Activated T-cell treated with anti-CD3 and anti-CD28 coated beads, Interleukin-2, amount 50 U/mL, for 72 hours (primary cell): Measurements from ENCODE around the gene FERMT2. TPM values are rescaled to one million over a fixed set of nuclear protein-coding genes. Genes with fewer than 3 reads are reported as not detected.
"Not testable (repeated sequence)": the region's sequence is repeated elsewhere in the genome, so short reads cannot be mapped to it uniquely, and the experiment has no call there.

Experiments used
- ATAC-seq, 2 donors: fragments of 150-1000 bp; cut with Tn5 transposase; replicated peaks in 1 of 2; 2 replicates each; pipeline ENCODE4 v1.10.0; 2021; ENCODE audit warnings: moderate library complexity in 2 of 2, mild to moderate bottlenecking in 1 of 2
- DNase-seq, 2 donors: peaks; one replicate each; pipeline ENCODE4 v3.0.0; 2021 to 2022; ENCODE audit warnings: mixed read lengths in 1 of 2
- H3K27ac Mint-ChIP-seq: one replicate; pipeline ENCODE4 v1.8.0; 2022; ENCODE audit warnings: mild to moderate bottlenecking, moderate library complexity, mixed read lengths
- H3K27me3 Mint-ChIP-seq: one replicate; pipeline ENCODE4 v1.8.0; 2022; ENCODE audit warnings: low read depth, mixed read lengths
- H3K36me3 Mint-ChIP-seq, 2 donors: one replicate each; pipeline ENCODE4 v1.8.0; 2022; ENCODE audit warnings: mixed read lengths in 2 of 2, mild to moderate bottlenecking in 1 of 2; ENCODE audit not compliant: insufficient read depth in 2 of 2
- H3K4me1 Mint-ChIP-seq: one replicate; pipeline ENCODE4 v1.8.0; 2022; ENCODE audit warnings: low read depth, mixed read lengths
- H3K4me3 Mint-ChIP-seq, 2 donors: one replicate each; pipeline ENCODE4 v1.8.0; 2022; ENCODE audit warnings: mild to moderate bottlenecking in 2 of 2, mixed read lengths in 2 of 2, moderate library complexity in 2 of 2
- H3K9me3 Mint-ChIP-seq, 2 donors: one replicate each; pipeline ENCODE4 v1.8.0; 2022; ENCODE audit warnings: mixed read lengths in 2 of 2
- total RNA-seq, 2 donors: library from RNA; stranded (reverse); gene quantifications; one replicate each; pipeline ENCODE4 v1.2.3, GENCODE V29; 2022

Gene FERMT2
- total RNA-seq, 2 donors from 2014 or later: 12.1 to 18.8 TPM

DNA sequence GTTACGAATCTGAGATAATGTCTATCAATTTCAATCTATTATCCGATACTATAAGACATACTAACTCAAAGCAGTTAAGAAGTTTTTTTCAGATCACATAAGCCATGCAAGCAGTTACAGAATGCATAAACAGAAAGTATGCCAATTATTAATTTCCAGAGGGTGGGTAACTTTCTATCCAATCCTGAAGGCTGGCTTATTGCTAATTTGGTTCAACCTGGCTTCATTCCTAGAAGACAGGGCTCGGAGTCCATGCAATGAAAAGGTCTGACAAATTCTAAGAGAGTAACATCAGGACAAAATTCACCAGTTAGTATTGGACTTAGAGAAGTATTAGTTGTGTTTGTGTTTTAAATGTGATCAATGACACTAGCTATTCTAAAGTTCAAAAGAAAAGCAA, 15.0 kb downstream of the FERMT2 start:
- Mint-ChIP-seq H3K4me1 (no peaks in the 10 kb centered on the region), H3K4me3 (no peak overlapping the region), H3K27me3 (peaks cover 13% of the 10 kb centered on the region), H3K9me3 (no peaks in the 10 kb centered on the region), H3K27ac (no peak overlapping the region), H3K36me3 (no peaks in the 10 kb centered on the region)
- ATAC-seq (no peak), DNase-seq (no peak)

DNA sequence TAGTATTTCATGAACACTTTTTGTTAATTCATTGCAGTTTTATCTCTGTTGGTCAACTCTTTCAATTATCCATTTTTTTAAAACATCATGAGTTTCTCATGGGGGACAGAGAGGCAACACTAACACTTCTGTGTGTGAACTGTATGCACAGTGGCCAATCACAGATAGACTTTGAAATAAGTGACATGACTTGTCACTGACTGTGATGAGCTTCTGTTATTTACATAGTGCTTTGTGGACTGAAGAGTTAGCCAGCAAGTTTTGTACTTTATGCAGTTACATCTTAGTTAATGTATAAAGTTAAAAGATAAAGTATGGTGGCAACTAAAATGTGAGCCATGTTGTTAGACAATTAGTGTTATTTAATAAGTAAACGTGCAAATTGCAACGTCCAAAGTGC, 16.1 kb downstream of the FERMT2 start:
- DNase-seq (no peak), ATAC-seq (no peak)
- Mint-ChIP-seq H3K9me3 (no peaks in the 10 kb centered on the region), H3K4me3 (no peak overlapping the region), H3K27ac (no peak overlapping the region), H3K36me3 (no peaks in the 10 kb centered on the region), H3K4me1 (no peaks in the 10 kb centered on the region), H3K27me3 (peaks cover 13% of the 10 kb centered on the region)

DNA sequence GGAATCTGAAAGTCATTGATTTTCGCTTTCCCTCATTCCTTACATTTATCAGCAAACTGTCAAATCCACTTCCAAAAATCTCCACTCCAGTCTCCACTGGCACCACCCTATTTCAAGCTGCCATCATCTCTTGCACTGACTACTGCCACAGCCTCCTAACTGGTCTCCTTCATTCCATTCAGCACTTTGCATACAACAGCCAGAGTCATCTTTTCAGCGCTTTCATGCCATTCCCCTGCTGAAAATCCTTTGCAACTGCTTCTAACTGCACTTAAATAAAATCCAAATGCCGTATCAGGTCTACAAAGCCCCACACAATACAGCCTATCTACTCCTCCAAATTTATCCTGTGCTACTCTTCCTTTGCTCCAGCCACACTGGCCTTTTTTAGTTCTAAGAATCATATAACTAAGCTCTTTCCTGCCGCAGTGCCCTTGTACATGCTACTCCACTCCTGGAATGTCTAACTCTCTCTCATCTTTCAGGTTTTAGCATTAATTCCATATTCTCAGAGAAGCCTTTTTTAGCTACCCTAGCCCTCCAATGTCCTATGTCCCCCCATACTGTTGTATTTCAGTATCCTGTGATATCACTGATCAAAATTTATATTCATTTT, 21.6 kb downstream of the FERMT2 start:
- Mint-ChIP-seq H3K4me1 (no peaks in the 10 kb centered on the region), H3K9me3 (no peaks in the 10 kb centered on the region), H3K27ac (no peak overlapping the region), H3K36me3 (no peaks in the 10 kb centered on the region), H3K27me3 (no peaks in the 10 kb centered on the region), H3K4me3 (no peak overlapping the region)
- DNase-seq (no peak), ATAC-seq (no peak)

GRCh38 chr14:52926953-52927352, 23.9 kb downstream of the FERMT2 start:
- Mint-ChIP-seq H3K9me3 (no peaks in the 10 kb centered on the region), H3K4me1 (no peaks in the 10 kb centered on the region), H3K36me3 (no peaks in the 10 kb centered on the region), H3K27ac (no peak overlapping the region), H3K27me3 (no peaks in the 10 kb centered on the region), H3K4me3 (no peak overlapping the region)
- DNase-seq: no peak
- no peak for ATAC-seq

DNA sequence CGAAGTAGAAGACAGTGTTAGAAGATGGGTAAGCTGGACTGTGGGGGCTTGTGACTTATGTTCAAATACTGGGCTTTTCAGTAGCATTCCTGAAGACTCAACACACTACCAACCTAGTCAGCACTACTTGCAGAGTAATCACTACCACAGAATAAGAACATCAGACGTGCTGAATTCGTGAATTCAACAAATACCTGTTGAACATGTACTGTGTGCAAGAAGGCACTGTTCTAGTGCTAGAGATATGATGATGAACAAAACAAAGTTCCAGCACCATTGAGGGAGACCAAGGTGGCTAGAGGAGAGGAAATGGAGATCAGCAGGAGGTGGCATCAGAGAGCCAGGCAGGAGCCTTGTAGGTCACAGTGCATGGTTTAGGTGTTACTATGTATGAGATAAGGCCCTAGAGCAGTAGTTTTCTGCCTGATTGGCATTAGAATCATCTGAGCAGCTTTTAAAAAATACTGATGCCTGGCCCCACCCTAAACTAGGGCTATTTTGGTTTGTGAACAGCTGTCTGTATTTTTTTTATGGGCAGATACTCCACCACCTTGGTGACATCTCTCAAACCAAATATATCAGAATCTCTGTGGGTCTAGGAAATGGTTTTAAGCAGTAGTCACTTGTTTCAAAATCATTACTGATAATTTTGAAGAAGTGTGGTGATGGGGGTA, 26.8 kb downstream of the FERMT2 start:
- Mint-ChIP-seq H3K4me3 (no peak overlapping the region), H3K36me3 (no peaks in the 10 kb centered on the region), H3K27me3 (no peaks in the 10 kb centered on the region), H3K4me1 (no peaks in the 10 kb centered on the region), H3K27ac (no peak overlapping the region), H3K9me3 (no peaks in the 10 kb centered on the region)
- DNase-seq: peak; percentile 3 to 11
- peak; percentile 51 to 62 for ATAC-seq

- Mint-ChIP-seq H3K9me3 (no peaks in the 10 kb centered on the region), H3K4me3 (no peak overlapping the region), H3K27me3 (no peaks in the 10 kb centered on the region), H3K27ac (no peak overlapping the region), H3K36me3 (no peaks in the 10 kb centered on the region), H3K4me1 (peaks cover 13% of the 10 kb centered on the region)
- DNase-seq (no peak), ATAC-seq (no peak)
Observed at GRCh38 chr14:52922656-52923055, 28.2 kb downstream of the FERMT2 start.

DNA sequence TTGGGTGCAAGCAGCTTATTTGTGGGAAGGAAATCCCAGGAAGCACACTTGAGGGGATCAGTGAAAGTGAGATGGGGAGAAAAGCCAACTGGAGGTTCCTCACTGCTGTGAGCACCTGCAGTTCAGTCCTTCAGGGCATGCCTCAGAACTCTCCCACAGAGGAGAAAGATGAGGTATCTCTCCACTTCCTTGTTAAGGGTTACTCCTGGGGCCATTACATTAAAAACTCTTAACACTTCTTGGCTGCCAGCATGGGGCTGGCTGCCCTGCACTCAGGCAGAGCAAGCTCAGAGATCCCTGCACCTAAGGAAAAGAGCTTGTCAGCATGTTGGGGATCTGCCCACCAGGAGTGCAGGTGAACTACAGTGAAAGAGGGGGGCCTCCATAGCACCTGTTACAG, 28.8 kb downstream of the FERMT2 start:
- H3K27me3 Mint-ChIP-seq: no peaks in the 10 kb centered on the region
- H3K36me3 Mint-ChIP-seq: no peaks in the 10 kb centered on the region
- no peak overlapping the region for H3K4me3 Mint-ChIP-seq
- DNase-seq (no peak), ATAC-seq (no peak)
- H3K9me3 Mint-ChIP-seq: no peaks in the 10 kb centered on the region
- H3K27ac Mint-ChIP-seq: no peak overlapping the region
- H3K4me1 Mint-ChIP-seq: peaks cover 18% of the 10 kb centered on the region

GRCh38 chr14:52920411-52920810, 30.4 kb downstream of the FERMT2 start:
- not testable (repeated sequence) for H3K36me3 Mint-ChIP-seq, H3K27ac Mint-ChIP-seq, H3K27me3 Mint-ChIP-seq, H3K4me3 Mint-ChIP-seq, ATAC-seq, DNase-seq, H3K9me3 Mint-ChIP-seq
- peaks cover 18% of the 10 kb centered on the region for H3K4me1 Mint-ChIP-seq

- DNase-seq: no peak
- ATAC-seq: no peak
- Mint-ChIP-seq H3K27ac (no peak overlapping the region), H3K36me3 (no peaks in the 10 kb centered on the region), H3K4me3 (no peak overlapping the region), H3K9me3 (no peaks in the 10 kb centered on the region), H3K4me1 (peaks cover 18% of the 10 kb centered on the region), H3K27me3 (no peaks in the 10 kb centered on the region)
Observed at GRCh38 chr14:52919971-52920370, 30.9 kb downstream of the FERMT2 start.

GRCh38 chr14:52918486-52918885, 32.4 kb downstream of the FERMT2 start:
- DNase-seq (peak; percentile 26 to 34), ATAC-seq (peak; percentile 100)
- H3K4me3 Mint-ChIP-seq: peak overlapping the region in 1 of 2 donors; percentile 31
- no peaks in the 10 kb centered on the region for H3K27me3 Mint-ChIP-seq
- no peaks in the 10 kb centered on the region for H3K36me3 Mint-ChIP-seq
- H3K27ac Mint-ChIP-seq: peak overlapping the region; percentile 56
- no peaks in the 10 kb centered on the region for H3K9me3 Mint-ChIP-seq
- H3K4me1 Mint-ChIP-seq: peaks cover 18% of the 10 kb centered on the region

DNA sequence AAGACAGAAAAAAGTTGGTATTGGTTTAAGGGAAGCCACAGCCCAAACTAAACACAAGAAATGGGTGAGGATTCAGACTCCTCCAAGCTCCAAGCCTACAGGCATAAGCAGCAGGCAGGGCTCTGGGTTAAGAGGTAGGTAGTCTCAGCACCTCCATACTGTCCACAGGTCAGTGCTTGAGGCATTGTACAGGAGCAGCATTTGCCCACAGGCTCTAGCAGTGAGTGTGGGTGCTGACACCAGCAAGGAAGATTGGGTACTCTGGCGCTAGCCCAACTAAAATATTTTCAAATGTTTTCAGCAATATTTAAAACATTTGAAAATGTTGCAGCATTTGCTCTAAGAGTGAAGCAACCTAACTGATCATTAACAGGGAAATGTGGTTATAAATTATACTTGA, 33.1 kb downstream of the FERMT2 start:
- peaks cover 18% of the 10 kb centered on the region for H3K4me1 Mint-ChIP-seq
- no peaks in the 10 kb centered on the region for H3K27me3 Mint-ChIP-seq
- no peaks in the 10 kb centered on the region for H3K9me3 Mint-ChIP-seq
- H3K27ac Mint-ChIP-seq: no peak overlapping the region
- H3K4me3 Mint-ChIP-seq: peak overlapping the region in 1 of 2 donors; percentile 68
- ATAC-seq: peak in 1 of 2 donors; percentile 11
- H3K36me3 Mint-ChIP-seq: no peaks in the 10 kb centered on the region
- peak; percentile 1 to 19 for DNase-seq

- no peaks in the 10 kb centered on the region for H3K27me3 Mint-ChIP-seq
- H3K9me3 Mint-ChIP-seq: no peaks in the 10 kb centered on the region
- peaks cover 18% of the 10 kb centered on the region for H3K4me1 Mint-ChIP-seq
- ATAC-seq (no peak), DNase-seq (no peak)
- H3K27ac Mint-ChIP-seq: no peak overlapping the region
- H3K4me3 Mint-ChIP-seq: no peak overlapping the region
- no peaks in the 10 kb centered on the region for H3K36me3 Mint-ChIP-seq
Observed at GRCh38 chr14:52914295-52914694, 36.6 kb downstream of the FERMT2 start.

DNA sequence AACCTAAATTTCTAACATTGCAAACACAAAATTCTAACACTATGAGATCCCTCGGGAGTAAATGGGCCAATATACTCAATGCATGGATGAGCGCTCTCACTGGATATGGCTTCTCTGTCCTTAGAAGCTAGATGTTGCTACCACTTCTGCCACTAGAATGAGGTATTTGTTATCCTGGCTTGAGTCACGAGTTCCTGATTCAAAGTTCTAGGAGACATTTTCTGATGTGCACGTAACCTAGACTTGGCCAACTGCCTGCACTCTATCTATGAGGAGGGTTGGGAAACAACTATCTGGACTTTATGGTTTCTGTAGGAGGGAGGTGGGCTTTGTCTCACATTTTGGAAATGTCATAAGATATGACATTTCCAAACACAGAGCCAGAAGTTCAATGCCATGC, 37.6 kb downstream of the FERMT2 start:
- peaks cover 11% of the 10 kb centered on the region for H3K4me1 Mint-ChIP-seq
- no peaks in the 10 kb centered on the region for H3K9me3 Mint-ChIP-seq
- DNase-seq: no peak
- no peaks in the 10 kb centered on the region for H3K36me3 Mint-ChIP-seq
- H3K27ac Mint-ChIP-seq: no peak overlapping the region
- H3K27me3 Mint-ChIP-seq: no peaks in the 10 kb centered on the region
- no peak for ATAC-seq
- H3K4me3 Mint-ChIP-seq: no peak overlapping the region

- no peaks in the 10 kb centered on the region for H3K36me3 Mint-ChIP-seq
- DNase-seq: no peak
- no peaks in the 10 kb centered on the region for H3K4me1 Mint-ChIP-seq
- H3K4me3 Mint-ChIP-seq: no peak overlapping the region
- ATAC-seq: no peak
- no peaks in the 10 kb centered on the region for H3K9me3 Mint-ChIP-seq
- H3K27me3 Mint-ChIP-seq: no peaks in the 10 kb centered on the region
- no peak overlapping the region for H3K27ac Mint-ChIP-seq
Observed at GRCh38 chr14:52911904-52912303, 38.9 kb downstream of the FERMT2 start.
